GM12891 (cell line): ENCODE measurements around the gene UGT1A8.

Source experiments
- PAX5 ChIP-seq: IDR thresholded peaks from 2 replicates; pipeline ENCODE4 v1.6.1; 2011; ENCODE audit warnings: low read length, moderate library complexity, mild to moderate bottlenecking; ENCODE audit not compliant: insufficient read depth, severe bottlenecking
- POLR2A ChIP-seq: IDR thresholded peaks from 2 replicates; pipeline ENCODE4 v1.6.1; 2011; ENCODE audit warnings: low read depth, low read length, control low read depth
- POLR2AphosphoS5 ChIP-seq: IDR thresholded peaks from 2 replicates; pipeline ENCODE4 v1.6.1; 2011; ENCODE audit warnings: low read depth, low read length, control low read depth
- POU2F2 ChIP-seq: IDR thresholded peaks from 2 replicates; pipeline ENCODE4 v1.6.1; 2011; ENCODE audit warnings: low read depth, mild to moderate bottlenecking, control low read depth, low read length, moderate library complexity
- SPI1 ChIP-seq: IDR thresholded peaks from 2 replicates; pipeline ENCODE4 v1.6.1; 2011; ENCODE audit warnings: low read depth, low read length, control low read depth
- TAF1 ChIP-seq: IDR thresholded peaks from 2 replicates; pipeline ENCODE4 v1.6.1; 2011; ENCODE audit warnings: low read depth, low read length, control low read depth

DNA sequence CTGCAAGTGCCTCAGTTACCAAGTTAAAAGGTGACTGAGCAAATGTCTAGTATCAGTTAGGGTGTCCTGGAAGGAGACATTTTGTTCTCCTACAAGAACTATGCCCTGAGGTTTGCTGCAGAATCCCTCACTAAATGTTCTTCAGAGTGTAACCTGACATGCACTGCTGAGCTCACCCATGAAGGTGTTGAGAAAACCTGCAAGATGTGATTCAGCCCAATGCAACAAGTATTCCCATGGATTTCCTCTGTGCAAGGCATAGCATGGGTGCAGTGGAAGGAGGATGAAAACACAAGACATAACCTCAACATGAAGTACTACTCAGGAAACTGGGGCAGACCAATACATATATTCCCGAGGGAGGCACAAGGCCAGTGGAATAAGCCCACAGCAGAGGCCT is 15.4 kb upstream of the UGT1A8 start:
- TF ChIP-seq POLR2A (no peak), SPI1 (no peak), POLR2AphosphoS5 (no peak), POU2F2 (no peak), TAF1 (no peak), PAX5 (no peak)
